ENCODE data around the gene SH2D4B. TPM values are rescaled to one million over a fixed set of nuclear protein-coding genes. Genes with fewer than 3 reads are reported as not detected.

SH2D4B gene
- total and polyA plus RNA-seq, 10 of the 15 experiments (the other 5 are each of a cell fraction or from before 2014, with no cell fraction given) = 0.04 to 0.21 (median 0.13) TPM; not detected in 5

DNA sequence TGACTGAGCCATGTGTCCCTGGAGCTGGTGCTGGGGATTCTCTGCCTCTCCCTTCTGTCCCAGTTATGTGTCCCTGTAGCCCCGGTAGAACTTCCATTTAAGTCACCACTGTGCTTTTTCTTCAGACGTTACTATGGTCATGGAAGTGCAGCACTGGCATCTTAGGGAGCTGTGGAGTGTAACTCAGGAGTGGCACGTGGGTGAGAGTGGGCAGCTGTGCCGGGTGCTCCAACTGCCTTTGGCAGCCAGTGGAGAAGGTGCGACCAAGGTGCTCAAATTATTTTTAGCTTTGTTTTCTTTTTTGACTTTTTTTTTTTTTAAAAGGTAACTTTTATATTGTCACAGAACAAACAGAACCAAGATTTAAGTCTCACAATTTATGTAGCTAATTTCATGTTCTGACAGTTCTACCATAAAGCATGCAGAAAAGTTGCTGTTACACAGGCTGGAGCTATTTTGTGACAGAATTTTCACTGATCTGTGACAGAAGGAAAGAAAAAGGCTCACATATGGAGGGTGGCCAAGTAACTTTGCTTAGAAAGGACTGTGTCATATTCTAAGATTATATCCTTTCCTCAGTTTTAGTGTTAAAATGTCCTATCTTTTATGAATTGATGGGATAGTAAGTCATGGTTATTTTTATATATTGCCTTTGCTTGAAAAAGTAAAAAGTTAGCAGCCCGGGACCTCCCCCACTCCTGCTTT, 73.9 kb downstream of the SH2D4B start:
- RAD21 ChIA-PET (ENCODE audit: unreplicated experiment) = no interaction called here
- in situ Hi-C loops (cut with MboI) = no loop called here
- SMC1A ChIA-PET (ENCODE audit: uncharacterized antibody, unreplicated experiment) = no interaction called here

GRCh38 chr10:80612261-80612660, 74.6 kb downstream of the SH2D4B start:
- 27% methylated on average over 3 of the region's 3 CpGs for WGBS (ENCODE audit: insufficient coverage, insufficient replicate concordance, low lambda C conversion rate, missing lambda C conversion rate)
- Histone ChIP-seq H3K4me3 (no peak overlapping the region), H3K4me2 (ENCODE audit: control insufficient read depth, insufficient read depth) (no peak overlapping the region), H3K36me3 (ENCODE audit: control insufficient read depth in 2 of 2, insufficient read depth in 2 of 2, low read length in 1 of 2) (no peaks in the 10 kb centered on the region), H3K27me3 (replicated peaks in 1 of 2; ENCODE audit: control insufficient read depth in 2 of 2, insufficient read depth in 2 of 2, low read length in 1 of 2) (no peaks in the 10 kb centered on the region; a peak in 1 of 4 replicates), H2AFZ (ENCODE audit: control insufficient read depth, low read depth, low read length) (no peak overlapping the region), H3K4me1 (ENCODE audit: control insufficient read depth, insufficient read depth, low read length) (no peaks in the 10 kb centered on the region), H3K79me2 (ENCODE audit: control insufficient read depth, insufficient read depth, low read length) (no peaks in the 10 kb centered on the region), H3K9ac (ENCODE audit: control insufficient read depth, insufficient read depth, low read length) (no peak overlapping the region), H3K9me3 (replicated peaks; ENCODE audit: control insufficient read depth, insufficient read depth, low read length) (no peaks in the 10 kb centered on the region; the same call in 2 of the 3 replicates), H4K20me1 (ENCODE audit: control insufficient read depth, insufficient read depth) (no peaks in the 10 kb centered on the region), H3K27ac (ENCODE audit: control insufficient read depth, insufficient read depth) (no peak overlapping the region)
- in situ Hi-C loops (cut with MboI) = no loop called here
- CTCF ChIA-PET = no interaction called here
- FAIRE-seq (no peak), ATAC-seq (no peak), DNase-seq (ENCODE audit: low read depth, low spot score) (no peak)
- POLR2A ChIA-PET = no interaction called here
- intact Hi-C loops (cut with micrococcal nuclease; ENCODE audit: unreplicated experiment) = no loop called here
- RAD21 ChIA-PET (ENCODE audit: unreplicated experiment) = no interaction called here
- no TSS peak for BruUV-seq (replicated peaks)
- SMC1A ChIA-PET (ENCODE audit: uncharacterized antibody, unreplicated experiment) = no interaction called here
- TF ChIP-seq ZSCAN29 (IDR thresholded peaks at IDR 0.05) (no peak), CREM (IDR thresholded peaks at IDR 0.05; ENCODE audit: low read depth) (no peak), YY1 (IDR thresholded peaks at IDR 0.05; ENCODE audit: low read depth, low read length) (no peak), MTA2 (IDR thresholded peaks at IDR 0.05; ENCODE audit: low read depth) (no peak), ASH2L (IDR thresholded peaks at IDR 0.05; ENCODE audit: borderline replicate concordance, low read depth) (no peak), TBL1XR1 (IDR thresholded peaks at IDR 0.05; ENCODE audit: low read depth, low read length) (no peak)
- TF ChIP-seq, protein P1, sequence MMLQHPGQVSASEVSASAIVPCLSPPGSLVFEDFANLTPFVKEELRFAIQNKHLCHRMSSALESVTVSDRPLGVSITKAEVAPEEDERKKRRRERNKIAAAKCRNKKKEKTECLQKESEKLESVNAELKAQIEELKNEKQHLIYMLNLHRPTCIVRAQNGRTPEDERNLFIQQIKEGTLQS (IDR thresholded peaks at IDR 0.05; ENCODE audit: borderline replicate concordance, extremely low read depth, low read depth, low read length) = no peak
- TF ChIP-seq, protein P2, sequence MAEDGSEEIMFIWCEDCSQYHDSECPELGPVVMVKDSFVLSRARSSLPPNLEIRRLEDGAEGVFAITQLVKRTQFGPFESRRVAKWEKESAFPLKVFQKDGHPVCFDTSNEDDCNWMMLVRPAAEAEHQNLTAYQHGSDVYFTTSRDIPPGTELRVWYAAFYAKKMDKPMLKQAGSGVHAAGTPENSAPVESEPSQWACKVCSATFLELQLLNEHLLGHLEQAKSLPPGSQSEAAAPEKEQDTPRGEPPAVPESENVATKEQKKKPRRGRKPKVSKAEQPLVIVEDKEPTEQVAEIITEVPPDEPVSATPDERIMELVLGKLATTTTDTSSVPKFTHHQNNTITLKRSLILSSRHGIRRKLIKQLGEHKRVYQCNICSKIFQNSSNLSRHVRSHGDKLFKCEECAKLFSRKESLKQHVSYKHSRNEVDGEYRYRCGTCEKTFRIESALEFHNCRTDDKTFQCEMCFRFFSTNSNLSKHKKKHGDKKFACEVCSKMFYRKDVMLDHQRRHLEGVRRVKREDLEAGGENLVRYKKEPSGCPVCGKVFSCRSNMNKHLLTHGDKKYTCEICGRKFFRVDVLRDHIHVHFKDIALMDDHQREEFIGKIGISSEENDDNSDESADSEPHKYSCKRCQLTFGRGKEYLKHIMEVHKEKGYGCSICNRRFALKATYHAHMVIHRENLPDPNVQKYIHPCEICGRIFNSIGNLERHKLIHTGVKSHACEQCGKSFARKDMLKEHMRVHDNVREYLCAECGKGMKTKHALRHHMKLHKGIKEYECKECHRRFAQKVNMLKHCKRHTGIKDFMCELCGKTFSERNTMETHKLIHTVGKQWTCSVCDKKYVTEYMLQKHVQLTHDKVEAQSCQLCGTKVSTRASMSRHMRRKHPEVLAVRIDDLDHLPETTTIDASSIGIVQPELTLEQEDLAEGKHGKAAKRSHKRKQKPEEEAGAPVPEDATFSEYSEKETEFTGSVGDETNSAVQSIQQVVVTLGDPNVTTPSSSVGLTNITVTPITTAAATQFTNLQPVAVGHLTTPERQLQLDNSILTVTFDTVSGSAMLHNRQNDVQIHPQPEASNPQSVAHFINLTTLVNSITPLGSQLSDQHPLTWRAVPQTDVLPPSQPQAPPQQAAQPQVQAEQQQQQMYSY (CRISPR knock-in tag; IDR thresholded peaks at IDR 0.05) = no peak

More for the DNA sequence above, 73.9 kb downstream of the SH2D4B start:
- no peaks in the 10 kb centered on the region for H3K79me2 ChIP-seq (ENCODE audit: control insufficient read depth, insufficient read depth, low read length)
- ATAC-seq (no peak), FAIRE-seq (no peak), DNase-seq (ENCODE audit: low read depth, low spot score) (no peak)
- no peaks in the 10 kb centered on the region; a peak in 1 of 4 replicates for H3K27me3 ChIP-seq (replicated peaks in 1 of 2; ENCODE audit: control insufficient read depth in 2 of 2, insufficient read depth in 2 of 2, low read length in 1 of 2)
- no peak overlapping the region for H3K4me2 ChIP-seq (ENCODE audit: control insufficient read depth, insufficient read depth)
- H3K9ac ChIP-seq (ENCODE audit: control insufficient read depth, insufficient read depth, low read length) = no peak overlapping the region
- 39% methylated on average over 6 of the region's 6 CpGs for WGBS (ENCODE audit: insufficient coverage, insufficient replicate concordance, low lambda C conversion rate, missing lambda C conversion rate)
- TF ChIP-seq IKZF2 (IDR thresholded peaks at IDR 0.05) = no peak
- TF ChIP-seq IRF4 (IDR thresholded peaks at IDR 0.05; ENCODE audit: low read depth, low read length) = no peak
- no peak for TF ChIP-seq BCL11A (IDR thresholded peaks at IDR 0.05; ENCODE audit: low read depth, low read length)
- no peak for TF ChIP-seq CHD1 (IDR thresholded peaks at IDR 0.05; ENCODE audit: low read depth, low read length)
- no peak for TF ChIP-seq CREM (IDR thresholded peaks at IDR 0.05; ENCODE audit: low read depth)
- TF ChIP-seq, protein P3, sequence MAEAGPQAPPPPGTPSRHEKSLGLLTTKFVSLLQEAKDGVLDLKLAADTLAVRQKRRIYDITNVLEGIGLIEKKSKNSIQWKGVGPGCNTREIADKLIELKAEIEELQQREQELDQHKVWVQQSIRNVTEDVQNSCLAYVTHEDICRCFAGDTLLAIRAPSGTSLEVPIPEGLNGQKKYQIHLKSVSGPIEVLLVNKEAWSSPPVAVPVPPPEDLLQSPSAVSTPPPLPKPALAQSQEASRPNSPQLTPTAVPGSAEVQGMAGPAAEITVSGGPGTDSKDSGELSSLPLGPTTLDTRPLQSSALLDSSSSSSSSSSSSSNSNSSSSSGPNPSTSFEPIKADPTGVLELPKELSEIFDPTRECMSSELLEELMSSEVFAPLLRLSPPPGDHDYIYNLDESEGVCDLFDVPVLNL (IDR thresholded peaks at IDR 0.05; ENCODE audit: low read depth, low read length) = no peak
- TF ChIP-seq FOXK2 (IDR thresholded peaks at IDR 0.05) = no peak
- TF ChIP-seq SMAD5 (IDR thresholded peaks at IDR 0.05; ENCODE audit: low read depth) = no peak
- TF ChIP-seq NFYA (IDR thresholded peaks at IDR 0.05; ENCODE audit: borderline replicate concordance, low read depth, low read length) = no peak
- ChIA-PET CTCF (no interaction called here), POLR2A (no interaction called here)
- no peaks in the 10 kb centered on the region for H3K4me1 ChIP-seq (ENCODE audit: control insufficient read depth, insufficient read depth, low read length)
- no peak overlapping the region for H3K4me3 ChIP-seq
- no peak overlapping the region for H3K27ac ChIP-seq (ENCODE audit: control insufficient read depth, insufficient read depth)
- no peaks in the 10 kb centered on the region for H3K36me3 ChIP-seq (ENCODE audit: control insufficient read depth in 2 of 2, insufficient read depth in 2 of 2, low read length in 1 of 2)
- no peaks in the 10 kb centered on the region; the same call in 2 of the 3 replicates for H3K9me3 ChIP-seq (replicated peaks; ENCODE audit: control insufficient read depth, insufficient read depth, low read length)
- no peak overlapping the region for H2AFZ ChIP-seq (ENCODE audit: control insufficient read depth, low read depth, low read length)
- BruUV-seq (replicated peaks) = no TSS peak
- no peaks in the 10 kb centered on the region for H4K20me1 ChIP-seq (ENCODE audit: control insufficient read depth, insufficient read depth)
- intact Hi-C loops (cut with micrococcal nuclease; ENCODE audit: unreplicated experiment) = no loop called here
